ENCODE measurements around the gene FZD2.

DNA sequence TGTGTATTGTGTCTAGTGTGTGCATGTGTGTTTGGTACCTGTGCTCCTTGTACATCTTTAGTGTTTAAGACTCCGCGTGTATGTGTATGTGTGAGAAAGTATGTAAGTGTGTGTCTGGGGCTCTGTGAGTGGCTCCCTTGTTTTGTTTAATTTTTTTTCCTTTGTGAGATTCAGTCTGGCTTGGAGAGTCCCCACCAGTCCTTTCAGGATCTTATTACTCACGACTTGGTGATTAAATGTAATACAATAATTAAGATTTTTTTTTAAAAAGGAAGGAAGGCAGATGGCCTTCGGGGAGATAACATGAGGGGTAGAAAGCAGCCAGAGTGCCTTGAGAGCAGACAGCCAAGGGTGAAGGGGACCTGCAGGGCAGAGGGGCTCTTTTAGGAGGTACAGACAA, 33.9 kb downstream of the FZD2 start:
- TF ChIP-seq JUND (IDR thresholded peaks at IDR 0.05), result no peak
- TF ChIP-seq, protein P1, sequence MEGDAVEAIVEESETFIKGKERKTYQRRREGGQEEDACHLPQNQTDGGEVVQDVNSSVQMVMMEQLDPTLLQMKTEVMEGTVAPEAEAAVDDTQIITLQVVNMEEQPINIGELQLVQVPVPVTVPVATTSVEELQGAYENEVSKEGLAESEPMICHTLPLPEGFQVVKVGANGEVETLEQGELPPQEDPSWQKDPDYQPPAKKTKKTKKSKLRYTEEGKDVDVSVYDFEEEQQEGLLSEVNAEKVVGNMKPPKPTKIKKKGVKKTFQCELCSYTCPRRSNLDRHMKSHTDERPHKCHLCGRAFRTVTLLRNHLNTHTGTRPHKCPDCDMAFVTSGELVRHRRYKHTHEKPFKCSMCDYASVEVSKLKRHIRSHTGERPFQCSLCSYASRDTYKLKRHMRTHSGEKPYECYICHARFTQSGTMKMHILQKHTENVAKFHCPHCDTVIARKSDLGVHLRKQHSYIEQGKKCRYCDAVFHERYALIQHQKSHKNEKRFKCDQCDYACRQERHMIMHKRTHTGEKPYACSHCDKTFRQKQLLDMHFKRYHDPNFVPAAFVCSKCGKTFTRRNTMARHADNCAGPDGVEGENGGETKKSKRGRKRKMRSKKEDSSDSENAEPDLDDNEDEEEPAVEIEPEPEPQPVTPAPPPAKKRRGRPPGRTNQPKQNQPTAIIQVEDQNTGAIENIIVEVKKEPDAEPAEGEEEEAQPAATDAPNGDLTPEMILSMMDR (IDR thresholded peaks at IDR 0.05; ENCODE audit: low read depth, low read length, missing input control), result no peak
- no peak for TF ChIP-seq ATF3 (IDR thresholded peaks at IDR 0.05)
